ENCODE data around the gene PPP6R3. TPM values are rescaled to one million over a fixed set of nuclear protein-coding genes. Genes with fewer than 3 reads are reported as not detected.
"Not testable (repeated sequence)": the region's sequence is repeated elsewhere in the genome, so short reads cannot be mapped to it uniquely, and the experiment has no call there.

Gene PPP6R3
- total and polyA plus RNA-seq, 12 donors, result 40.2 to 180 (median 89.0) TPM

GRCh38 chr11:68430801-68431200 lies 29.8 kb upstream of the PPP6R3 start:
- no peak for DNase-seq
- H3K27ac ChIP-seq, result no peak overlapping the region
- TF ChIP-seq CTCF (IDR thresholded peaks at IDR 0.05), result no peak
- no peak for TF ChIP-seq POLR2A (IDR thresholded peaks at IDR 0.05)
- H3K27me3 ChIP-seq, result no peaks in the 10 kb centered on the region
- H3K36me3 ChIP-seq (replicated peaks in 1 of 2), result peaks cover 0 to 72% of the 10 kb centered on the region in 2 donors
- WGBS, 4 donors, result 75 to 93% (median 90%) methylated on average over 2 to 3 of the region's 3 CpGs
- H3K4me3 ChIP-seq, result no peak overlapping the region
- intact Hi-C loops (cut with DNase I), result no loop called here
- no peaks in the 10 kb centered on the region for H3K4me1 ChIP-seq (replicated peaks in 1 of 2)
- H3K9me3 ChIP-seq (replicated peaks in 1 of 3), result no peaks in the 10 kb centered on the region

GRCh38 chr11:68431984-68432645 lies 28.4 kb upstream of the PPP6R3 start:
- no peak for DNase-seq
- no peaks in the 10 kb centered on the region for H3K27me3 ChIP-seq
- intact Hi-C loops (cut with DNase I), result no loop called here
- no peaks in the 10 kb centered on the region for H3K9me3 ChIP-seq (replicated peaks in 1 of 3)
- TF ChIP-seq CTCF (IDR thresholded peaks at IDR 0.05) (no peak), POLR2A (IDR thresholded peaks at IDR 0.05) (no peak)
- H3K36me3 ChIP-seq (replicated peaks in 1 of 2), result peaks cover 0 to 59% of the 10 kb centered on the region in 2 donors
- 89 to 94% (median 90%) methylated on average over 15 to 24 of the region's 24 CpGs for WGBS, 4 donors
- no peak overlapping the region for H3K4me3 ChIP-seq
- no peak overlapping the region for H3K27ac ChIP-seq
- peaks cover 0 to 5% of the 10 kb centered on the region in 2 donors for H3K4me1 ChIP-seq (replicated peaks in 1 of 2)

GRCh38 chr11:68432874-68433273 lies 27.7 kb upstream of the PPP6R3 start:
- H3K4me3 ChIP-seq, result no peak overlapping the region
- WGBS, 4 donors, result 88 to 95% (median 91%) methylated on average over 17 of the region's 17 CpGs
- intact Hi-C loops (cut with DNase I), result no loop called here
- DNase-seq, result no peak
- no peaks in the 10 kb centered on the region for H3K9me3 ChIP-seq (replicated peaks in 1 of 3)
- no peaks in the 10 kb centered on the region for H3K27me3 ChIP-seq
- peaks cover 0 to 59% of the 10 kb centered on the region in 2 donors for H3K36me3 ChIP-seq (replicated peaks in 1 of 2)
- peaks cover 0 to 12% of the 10 kb centered on the region in 2 donors for H3K4me1 ChIP-seq (replicated peaks in 1 of 2)
- no peak for TF ChIP-seq POLR2A (IDR thresholded peaks at IDR 0.05)
- H3K27ac ChIP-seq, result no peak overlapping the region

GRCh38 chr11:68433541-68433940 lies 27.0 kb upstream of the PPP6R3 start:
- no peaks in the 10 kb centered on the region for H3K27me3 ChIP-seq
- H3K4me3 ChIP-seq, result no peak overlapping the region
- H3K4me1 ChIP-seq (replicated peaks in 1 of 2), result peaks cover 0 to 12% of the 10 kb centered on the region in 2 donors
- TF ChIP-seq CTCF (IDR thresholded peaks at IDR 0.05) (no peak), POLR2A (IDR thresholded peaks at IDR 0.05) (no peak)
- peaks cover 0 to 61% of the 10 kb centered on the region in 2 donors for H3K36me3 ChIP-seq (replicated peaks in 1 of 2)
- DNase-seq, result no peak
- intact Hi-C loops (cut with DNase I), result no loop called here
- no peak overlapping the region for H3K27ac ChIP-seq
- no peaks in the 10 kb centered on the region for H3K9me3 ChIP-seq (replicated peaks in 1 of 3)
- 93 to 98% (median 95%) methylated on average over 20 to 31 of the region's 31 CpGs for WGBS, 4 donors

- 85 to 98% (median 94%) methylated on average over 4 to 5 of the region's 5 CpGs for WGBS, 4 donors
- Histone ChIP-seq H3K4me1 (replicated peaks in 1 of 2) (peaks cover 0 to 12% of the 10 kb centered on the region in 2 donors), H3K36me3 (replicated peaks in 1 of 2) (peaks cover 0 to 64% of the 10 kb centered on the region in 2 donors)
- H3K9me3 ChIP-seq (replicated peaks in 1 of 3); DNase-seq; H3K27ac ChIP-seq; H3K4me3 ChIP-seq; H3K27me3 ChIP-seq; intact Hi-C loops (cut with DNase I): not testable (repeated sequence)
These were observed 26.4 kb upstream of the PPP6R3 start for GRCh38 chr11:68434159-68434558.
